ENCODE data around the gene SLC6A13.

- TF ChIP-seq, protein P1, sequence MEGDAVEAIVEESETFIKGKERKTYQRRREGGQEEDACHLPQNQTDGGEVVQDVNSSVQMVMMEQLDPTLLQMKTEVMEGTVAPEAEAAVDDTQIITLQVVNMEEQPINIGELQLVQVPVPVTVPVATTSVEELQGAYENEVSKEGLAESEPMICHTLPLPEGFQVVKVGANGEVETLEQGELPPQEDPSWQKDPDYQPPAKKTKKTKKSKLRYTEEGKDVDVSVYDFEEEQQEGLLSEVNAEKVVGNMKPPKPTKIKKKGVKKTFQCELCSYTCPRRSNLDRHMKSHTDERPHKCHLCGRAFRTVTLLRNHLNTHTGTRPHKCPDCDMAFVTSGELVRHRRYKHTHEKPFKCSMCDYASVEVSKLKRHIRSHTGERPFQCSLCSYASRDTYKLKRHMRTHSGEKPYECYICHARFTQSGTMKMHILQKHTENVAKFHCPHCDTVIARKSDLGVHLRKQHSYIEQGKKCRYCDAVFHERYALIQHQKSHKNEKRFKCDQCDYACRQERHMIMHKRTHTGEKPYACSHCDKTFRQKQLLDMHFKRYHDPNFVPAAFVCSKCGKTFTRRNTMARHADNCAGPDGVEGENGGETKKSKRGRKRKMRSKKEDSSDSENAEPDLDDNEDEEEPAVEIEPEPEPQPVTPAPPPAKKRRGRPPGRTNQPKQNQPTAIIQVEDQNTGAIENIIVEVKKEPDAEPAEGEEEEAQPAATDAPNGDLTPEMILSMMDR (IDR thresholded peaks at IDR 0.05; ENCODE audit: borderline replicate concordance, extremely low read depth, low read length, poor library complexity, severe bottlenecking) = no peak
- no peak for TF ChIP-seq EZH2 (IDR thresholded peaks at IDR 0.05; ENCODE audit: borderline replicate concordance, low read depth, low read length, severe bottlenecking)
Observed at GRCh38 chr12:203074-203461, 59.6 kb downstream of the SLC6A13 start.
